Hematopoietic multipotent progenitor cell (in vitro differentiated cells): ENCODE measurements around the gene REM2. TPM values are rescaled to one million over a fixed set of nuclear protein-coding genes. Genes with fewer than 3 reads are reported as not detected.
"Not testable (repeated sequence)": the region's sequence is repeated elsewhere in the genome, so short reads cannot be mapped to it uniquely, and the experiment has no call there.

ENCODE experiments used
- DNase-seq, 3 donors: peaks; one replicate each; pipeline ENCODE4 v3.0.0-alpha.2; 2011 to 2015; ENCODE audit warnings: low read depth in 2 of 3, low spot score in 2 of 3
- total RNA-seq: library from RNA; depleted of rRNA; stranded (reverse); fragments of >200 nt; gene quantifications from one replicate; pipeline ENCODE4 v1.2.3, GENCODE V29; 2012

REM2 gene
- total RNA-seq, 1 donor, result under 0.01 TPM

DNA sequence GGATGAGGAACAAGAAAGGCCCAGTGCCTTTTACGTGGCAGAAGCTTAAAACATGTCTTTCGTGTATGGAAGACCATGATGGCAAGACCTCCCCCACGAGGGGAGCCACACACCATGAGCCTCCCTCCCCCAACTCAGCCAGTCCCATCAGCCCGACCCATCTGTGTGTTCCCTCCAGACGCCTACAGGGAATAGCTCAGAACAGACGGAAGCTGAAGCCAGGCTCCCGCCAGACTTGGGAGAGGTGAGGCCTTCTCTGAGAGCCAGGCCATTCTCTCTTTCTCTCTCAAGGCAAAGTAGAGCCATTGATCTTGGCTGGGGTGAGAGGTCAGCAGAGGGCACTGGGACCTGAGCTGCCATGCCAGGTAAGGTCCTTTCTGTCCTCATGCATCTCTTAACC is 9.5 kb downstream of the REM2 start:
- no peak for DNase-seq

GRCh38 chr14:22893706-22894105 is 10.7 kb downstream of the REM2 start:
- DNase-seq, result no peak

DNA sequence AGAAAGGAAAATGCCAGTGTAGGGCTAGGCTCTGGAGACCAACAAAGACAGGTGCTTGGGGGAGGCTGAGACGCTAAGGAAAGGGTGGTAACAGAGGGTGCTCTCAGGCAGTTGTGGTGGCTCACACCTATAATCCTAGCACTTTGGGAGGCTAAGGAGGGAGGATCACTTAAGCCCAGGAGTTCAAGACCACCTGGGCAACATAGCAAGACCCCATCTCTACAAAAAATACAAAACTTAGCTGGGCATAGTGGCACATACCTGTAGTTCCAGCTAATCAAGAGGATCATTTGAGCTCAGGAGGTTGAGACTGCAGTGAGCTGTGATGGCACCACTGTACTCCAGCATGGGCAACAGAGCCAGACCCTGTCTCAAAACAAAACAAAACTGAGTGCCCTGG is 12.4 kb downstream of the REM2 start:
- DNase-seq, result no peak

- DNase-seq, result no peak
Observed at GRCh38 chr14:22896356-22896755, 13.3 kb downstream of the REM2 start.

DNA sequence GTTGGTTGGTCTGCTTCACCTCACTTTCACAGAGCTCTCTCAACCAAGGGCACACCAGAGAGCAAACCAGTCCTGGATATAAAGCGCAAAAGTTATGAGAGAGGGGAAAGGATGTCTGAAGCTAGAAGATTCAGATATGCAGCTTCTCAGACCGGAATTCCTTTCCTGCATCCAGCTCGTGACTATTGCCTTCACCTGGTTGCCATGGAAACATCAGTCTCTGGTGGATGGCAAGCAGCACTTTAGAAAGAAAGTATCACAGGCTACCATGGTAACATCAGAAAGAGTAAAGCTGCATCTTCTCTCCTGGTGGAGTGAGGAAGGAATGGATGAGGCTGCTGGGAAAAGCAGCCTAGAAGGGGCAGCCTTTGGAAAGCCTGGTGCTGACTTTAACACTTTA is 13.7 kb downstream of the REM2 start:
- DNase-seq, result no peak

GRCh38 chr14:22897357-22897756 is 14.3 kb downstream of the REM2 start:
- DNase-seq, result no peak

DNA sequence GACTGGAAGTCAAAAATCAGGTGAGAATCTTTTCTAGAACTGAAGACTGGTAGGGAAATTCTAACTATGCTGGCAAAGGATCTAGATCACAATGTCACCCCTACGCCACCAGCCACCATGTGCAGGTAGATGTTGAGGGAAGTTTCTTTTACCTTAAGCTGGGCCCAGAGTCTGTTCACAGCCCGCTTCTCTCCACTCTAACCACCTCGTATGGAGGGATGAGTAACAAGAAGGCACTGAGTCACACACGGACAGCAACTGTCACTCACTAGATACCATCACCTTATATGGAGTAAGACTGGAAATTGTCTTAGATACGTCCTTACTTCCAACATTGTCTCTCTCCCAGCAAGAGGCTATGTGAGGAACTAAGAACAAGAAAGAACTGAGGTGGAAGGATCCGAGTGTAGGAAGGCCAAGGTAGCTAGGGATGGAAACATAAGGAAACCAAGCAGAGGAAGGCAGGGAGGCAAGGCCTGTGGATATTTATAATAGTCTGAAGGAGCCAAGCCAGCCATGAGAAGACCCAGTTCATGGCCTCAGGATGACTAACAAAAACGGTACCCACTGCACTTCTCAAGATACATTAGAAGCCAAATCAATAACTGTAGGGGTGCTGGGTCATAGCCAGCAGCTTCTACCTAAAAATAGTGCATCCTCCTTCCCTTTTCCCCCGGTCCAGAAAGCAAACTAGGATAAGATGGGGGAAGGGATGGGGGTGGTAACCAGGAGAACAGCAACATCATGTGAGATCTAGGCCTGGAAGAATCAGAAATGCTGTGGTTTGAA is 15.5 kb downstream of the REM2 start:
- DNase-seq, result no peak

- peak; percentile 36 to 80 (median 67) for DNase-seq
Observed at GRCh38 chr14:22900081-22900799, 17.2 kb downstream of the REM2 start.

- DNase-seq, result no peak
Observed at GRCh38 chr14:22901799-22902198, 18.8 kb downstream of the REM2 start.

- DNase-seq, result no peak
Observed at GRCh38 chr14:22903742-22904087, 20.7 kb downstream of the REM2 start.

DNA sequence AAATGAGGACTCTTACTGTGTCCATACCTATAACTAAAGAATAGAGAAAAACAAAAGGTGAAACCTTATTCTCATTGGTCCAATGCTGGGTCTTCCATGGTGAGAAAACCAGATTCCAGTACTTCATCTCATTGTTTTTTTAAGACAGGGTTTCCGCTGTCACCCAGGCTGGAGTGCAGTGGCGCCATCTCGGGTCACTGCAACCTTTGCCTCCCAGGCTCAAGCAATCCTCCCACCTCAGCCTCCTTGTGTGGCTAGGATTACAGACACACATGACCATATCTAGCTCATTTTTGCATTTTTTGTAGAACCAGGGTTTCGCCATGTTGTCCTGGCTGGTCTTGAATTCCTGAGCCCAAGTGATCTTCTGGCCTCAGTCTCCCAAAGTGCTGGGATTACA is 22.6 kb downstream of the REM2 start:
- DNase-seq, result no peak

DNA sequence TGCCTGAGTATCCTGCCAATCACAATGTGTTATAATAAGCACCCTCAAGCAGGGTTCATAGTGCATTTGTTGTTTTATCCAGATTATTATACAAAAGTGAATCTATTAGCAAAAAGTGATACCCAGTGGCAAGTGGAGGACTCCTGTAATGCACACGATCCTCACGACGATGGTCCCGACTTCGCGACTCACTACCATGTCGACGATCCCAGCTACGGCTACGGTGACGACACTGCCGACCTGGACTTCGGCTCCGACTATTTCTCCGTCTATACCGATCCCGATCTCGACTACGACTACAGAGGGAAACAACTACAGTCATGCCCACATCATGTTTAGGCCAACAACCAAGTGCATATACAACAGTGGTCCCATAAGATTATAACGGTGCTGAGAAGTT is 23.1 kb downstream of the REM2 start:
- DNase-seq, result no peak

DNA sequence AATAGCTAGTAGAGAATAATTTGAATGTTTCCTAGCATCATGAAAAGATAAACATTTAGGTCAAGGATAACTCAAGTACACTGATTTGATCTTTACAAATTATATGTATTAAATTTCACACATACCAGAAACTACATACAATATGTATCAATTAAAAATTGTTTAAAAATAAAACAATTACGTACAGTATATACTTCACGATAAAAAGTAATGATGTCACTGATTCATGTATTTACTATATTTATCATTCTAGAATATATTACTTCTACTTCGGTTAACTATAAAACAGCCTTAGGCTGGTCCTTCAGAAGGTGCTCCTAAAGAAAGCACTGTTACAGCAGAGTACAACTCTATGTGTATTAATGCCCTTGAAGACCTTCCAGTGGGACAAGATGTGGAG is 24.4 kb downstream of the REM2 start:
- DNase-seq, result no peak

DNA sequence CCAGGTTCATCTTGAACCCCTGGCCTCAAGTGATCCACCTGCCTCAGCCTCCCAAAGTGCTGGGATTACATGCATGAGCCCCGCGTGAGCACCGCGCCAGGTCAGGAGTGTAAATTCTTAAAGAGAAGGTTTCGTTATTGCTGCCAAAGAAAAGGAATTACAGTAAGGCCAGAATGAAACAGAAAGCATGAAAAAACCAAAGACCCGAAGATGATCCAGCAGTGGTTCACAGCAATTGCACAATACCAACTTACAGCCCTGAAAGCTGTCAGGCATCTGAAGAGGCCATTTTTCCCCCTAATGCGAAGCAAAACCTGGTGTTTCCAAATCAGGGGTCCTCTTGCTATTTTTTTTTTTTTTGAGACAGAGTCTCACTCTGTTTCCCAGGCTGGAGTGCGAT is 25.6 kb downstream of the REM2 start:
- DNase-seq, result no peak

GRCh38 chr14:22910916-22911315 is 27.9 kb downstream of the REM2 start:
- DNase-seq, result no peak

- DNase-seq, result not testable (repeated sequence)
Observed at GRCh38 chr14:22914836-22915235, 31.8 kb downstream of the REM2 start.

DNA sequence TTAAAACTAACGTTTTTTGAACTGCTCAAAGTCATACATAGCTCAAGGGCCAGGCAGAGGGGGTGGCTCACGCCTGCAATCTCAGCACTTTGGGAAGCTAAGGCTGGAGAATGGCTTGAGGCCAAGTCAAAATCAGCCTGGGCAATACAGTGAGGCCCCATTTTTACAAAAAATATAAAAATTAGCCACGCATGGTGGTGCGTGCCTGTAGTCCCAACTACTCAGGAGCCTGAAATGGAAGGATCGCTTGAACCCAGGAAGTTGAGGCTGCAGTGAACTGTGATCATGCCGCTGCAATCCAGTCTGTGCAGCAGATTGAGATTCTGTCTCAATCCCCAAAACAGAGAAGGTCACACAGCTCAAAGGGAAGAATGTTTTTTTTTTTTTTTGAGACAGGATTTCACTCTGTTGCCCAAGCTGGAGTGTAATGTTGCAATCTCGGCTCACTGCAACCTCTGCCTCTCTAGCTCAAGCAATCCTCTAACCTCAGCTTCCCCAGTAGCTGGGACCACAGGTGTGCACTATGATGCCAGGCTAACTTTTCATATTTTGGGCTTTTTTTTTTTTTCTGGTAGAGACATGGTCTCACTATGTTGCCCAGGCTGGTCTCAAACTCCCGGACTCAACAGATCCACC is 33.0 kb downstream of the REM2 start:
- no peak for DNase-seq

DNA sequence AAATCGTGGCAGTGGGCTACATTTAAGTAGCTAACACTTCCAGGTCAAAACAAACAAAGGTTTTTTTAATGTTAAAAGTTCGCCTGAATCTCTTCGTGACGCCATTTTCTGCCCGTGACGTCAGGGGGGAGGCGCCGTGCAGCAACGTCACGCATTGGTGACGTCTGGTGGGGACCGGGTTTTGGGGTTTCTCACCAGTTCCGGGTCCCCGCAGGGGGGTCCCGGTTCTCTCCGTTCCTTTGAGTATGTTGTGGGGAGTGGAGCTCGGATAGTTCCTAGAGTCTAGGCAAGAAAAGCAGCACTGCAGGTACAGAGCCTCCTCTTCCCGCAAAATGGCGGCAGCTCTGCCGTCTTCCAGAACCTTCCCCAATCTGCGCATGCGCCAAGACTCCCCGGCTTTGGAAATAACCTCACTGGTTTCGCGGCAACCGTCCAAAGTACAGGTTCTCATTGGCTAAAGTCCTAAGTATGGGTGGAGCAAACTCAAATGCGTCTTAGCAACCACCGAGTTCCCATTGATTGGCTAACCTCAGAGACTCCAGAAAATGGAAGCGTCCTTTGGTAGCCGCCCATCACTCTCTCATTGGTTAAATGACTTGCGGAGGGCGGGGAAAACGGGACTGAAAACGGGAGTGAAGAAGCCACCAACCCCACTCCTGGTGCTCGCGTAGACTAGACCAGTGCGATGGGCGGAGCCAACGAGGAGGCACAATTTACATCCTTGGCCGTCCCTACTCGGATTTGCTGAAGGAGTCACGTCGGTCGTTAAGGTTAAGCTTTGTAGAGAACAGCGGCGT is 36.0 kb downstream of the REM2 start, which contains the start of gene RBM23:
TSS of gene RBM23 (minus strand) at position 346 of the 797 bp plus-strand sequence.
- peak; percentile 100 for DNase-seq

GRCh38 chr14:22919601-22919921 is 36.5 kb downstream of the REM2 start:
- no peak for DNase-seq

DNA sequence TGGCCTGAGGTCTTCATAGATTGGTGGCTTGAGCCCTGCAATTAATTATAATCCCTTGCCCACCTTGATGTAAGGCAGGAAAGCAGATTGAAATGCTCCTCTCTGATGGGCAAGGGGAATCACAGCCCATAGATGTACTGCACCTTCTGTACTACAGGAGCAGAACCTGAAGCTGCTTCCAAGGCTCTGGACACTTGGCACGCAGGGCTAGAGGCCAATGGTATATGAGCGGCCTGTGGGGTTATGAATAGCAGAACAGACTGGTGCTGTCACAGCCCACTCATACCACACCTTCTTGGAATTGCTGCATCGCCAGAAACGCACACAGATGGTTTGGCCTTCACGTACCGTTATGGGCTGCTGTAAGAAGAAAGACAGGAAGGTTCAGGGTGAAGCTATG is 37.7 kb downstream of the REM2 start:
- DNase-seq, result no peak

- no peak for DNase-seq
Observed at GRCh38 chr14:22922294-22922693, 39.3 kb downstream of the REM2 start.
